ENCODE results near the gene GPRC5B.

Gene GPRC5B

GRCh38 chr16:19842426-19843157 is 42.1 kb downstream of the GPRC5B start:
- no peak for DNase-seq

DNA sequence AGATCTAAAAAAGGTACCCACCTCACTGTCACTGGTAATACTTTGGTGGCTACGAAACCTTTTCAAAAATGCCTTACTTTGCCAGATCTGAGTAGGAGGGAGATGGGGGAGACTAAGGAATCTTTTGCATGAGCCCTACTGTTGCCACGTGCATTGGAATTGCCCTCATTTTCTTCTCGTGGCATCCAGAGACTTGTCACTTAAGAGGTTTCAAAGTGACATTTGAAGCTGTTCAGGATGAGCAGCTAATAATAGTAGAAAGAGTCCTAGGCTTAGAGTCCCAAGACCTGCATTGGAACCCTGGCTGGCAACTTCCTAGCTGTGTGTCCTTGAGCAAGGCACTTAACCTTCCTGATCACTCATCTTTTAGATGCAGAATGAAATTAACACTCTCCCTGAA is 43.5 kb downstream of the GPRC5B start:
- no peak for DNase-seq

- no peak for DNase-seq
These were observed 44.0 kb downstream of the GPRC5B start for GRCh38 chr16:19840524-19841110.

GRCh38 chr16:19837984-19838707 is 46.5 kb downstream of the GPRC5B start:
- no peak for DNase-seq

GRCh38 chr16:19837331-19837980 is 47.2 kb downstream of the GPRC5B start:
- DNase-seq: no peak

- no peak for DNase-seq
These were observed 48.7 kb downstream of the GPRC5B start for GRCh38 chr16:19835968-19836421.

GRCh38 chr16:19835196-19835595 is 49.5 kb downstream of the GPRC5B start:
- DNase-seq: no peak

GRCh38 chr16:19833581-19833980 is 51.1 kb downstream of the GPRC5B start:
- DNase-seq: no peak

GRCh38 chr16:19833176-19833575 is 51.5 kb downstream of the GPRC5B start:
- DNase-seq: no peak

DNA sequence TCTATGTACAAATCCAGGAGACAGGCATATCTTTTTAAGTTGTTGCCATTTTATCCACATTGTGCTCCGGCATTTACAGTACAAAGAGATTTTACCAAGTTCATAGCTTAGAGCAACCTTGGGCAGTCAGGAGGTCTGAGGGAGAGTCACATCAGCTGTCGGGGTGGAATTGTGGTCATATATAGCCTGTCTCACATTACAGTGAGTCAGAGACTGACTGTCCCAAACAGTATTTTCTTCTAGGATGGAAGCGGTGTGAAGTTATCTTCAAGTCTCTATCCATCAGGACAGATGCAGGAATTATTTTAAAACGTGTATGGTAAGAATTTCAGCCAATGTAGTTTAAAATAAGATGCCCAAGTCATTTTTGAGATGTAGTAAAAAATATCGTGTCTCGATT is 53.0 kb downstream of the GPRC5B start:
- DNase-seq: no peak

DNA sequence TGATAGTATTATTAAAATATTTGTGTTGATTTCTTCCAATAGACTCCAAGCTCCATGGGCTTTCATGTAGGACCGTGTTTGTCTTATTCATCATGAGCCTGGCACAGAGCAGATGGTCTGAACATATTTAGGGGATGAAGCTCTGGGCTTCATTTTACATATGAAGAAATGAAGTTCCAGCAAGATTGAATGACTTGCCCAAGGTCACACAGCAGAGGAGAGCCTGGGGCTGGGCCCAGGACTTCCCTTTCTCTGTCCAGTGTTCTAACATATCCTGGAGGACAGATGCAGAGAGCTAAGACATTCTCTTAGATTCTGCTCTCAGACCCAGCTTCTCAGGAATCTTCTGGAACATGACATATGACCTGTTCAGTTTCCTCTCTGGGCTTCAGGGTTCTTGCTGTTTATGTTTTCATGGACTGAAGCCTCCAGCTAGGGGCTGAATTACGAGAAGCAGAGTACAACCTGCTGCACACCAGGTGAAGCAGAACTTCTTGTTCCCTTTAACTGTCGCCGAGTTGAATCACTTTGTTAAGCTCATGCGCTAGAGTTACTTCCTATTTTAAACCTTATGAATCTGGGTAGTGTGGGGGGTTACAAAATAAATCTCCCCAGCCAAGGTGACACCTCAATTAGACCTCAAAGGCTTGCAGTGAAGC is 53.6 kb downstream of the GPRC5B start:
- no peak for DNase-seq

DNA sequence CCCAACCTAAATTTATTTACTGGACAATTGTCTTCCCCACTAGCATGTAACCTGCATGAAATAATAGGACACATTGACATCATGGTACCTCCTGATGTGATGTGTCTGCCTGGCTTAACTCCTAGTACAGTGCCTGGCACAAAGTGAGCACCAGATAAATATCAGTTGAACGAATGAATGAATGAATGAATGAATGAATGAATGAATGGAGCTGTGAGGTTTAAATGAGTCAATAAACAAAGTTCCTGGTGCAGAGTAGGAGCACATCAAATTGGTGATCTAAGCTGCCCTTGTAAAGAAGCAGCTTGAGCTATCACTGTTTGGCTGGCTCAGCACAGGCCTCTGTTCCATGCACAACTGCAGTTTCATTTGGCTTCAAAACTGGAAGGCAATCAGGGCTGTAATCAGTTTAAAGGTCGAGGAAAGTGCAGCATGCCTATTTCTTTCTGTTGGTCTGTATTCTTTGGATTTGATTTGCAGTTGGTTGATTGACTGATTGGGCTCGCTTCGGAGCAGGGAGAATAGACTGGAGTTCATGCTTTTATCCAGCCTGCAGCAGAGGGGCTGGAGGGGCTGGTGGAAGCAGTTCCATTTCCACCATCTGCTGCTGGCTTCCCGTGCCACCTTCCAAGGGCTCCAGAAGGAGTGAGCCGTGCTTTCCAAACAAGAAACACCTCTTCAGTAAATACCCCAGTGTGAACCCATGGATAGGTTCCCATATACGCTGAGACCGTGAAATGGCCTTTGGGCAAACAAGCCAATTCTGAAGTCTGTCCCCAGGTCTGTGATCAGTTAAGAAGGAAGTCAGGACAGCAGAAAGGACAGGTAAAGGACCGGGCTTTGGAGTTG is 54.6 kb downstream of the GPRC5B start:
- no peak for DNase-seq

DNA sequence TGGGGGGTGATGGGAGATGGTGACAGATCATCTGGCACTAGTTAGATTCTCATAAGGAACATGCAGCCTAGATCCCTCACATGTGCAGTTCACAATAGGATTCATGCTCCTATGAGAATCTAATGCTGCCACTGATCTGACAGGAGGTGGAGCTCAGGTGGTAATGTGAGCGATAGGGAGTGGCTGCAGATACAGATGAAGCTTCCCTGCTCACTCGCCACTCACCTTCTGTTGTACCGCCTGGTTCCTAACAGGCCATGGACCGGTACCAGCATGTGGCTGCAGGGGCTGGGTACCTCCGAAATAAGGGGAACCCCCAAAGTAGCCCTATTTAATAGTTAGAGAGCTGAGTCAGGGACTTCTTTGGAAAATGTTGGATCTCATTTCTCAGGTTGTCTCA is 60.4 kb downstream of the GPRC5B start:
- DNase-seq: no peak

GRCh38 chr16:19823322-19823721 is 61.3 kb downstream of the GPRC5B start:
- DNase-seq: no peak

DNA sequence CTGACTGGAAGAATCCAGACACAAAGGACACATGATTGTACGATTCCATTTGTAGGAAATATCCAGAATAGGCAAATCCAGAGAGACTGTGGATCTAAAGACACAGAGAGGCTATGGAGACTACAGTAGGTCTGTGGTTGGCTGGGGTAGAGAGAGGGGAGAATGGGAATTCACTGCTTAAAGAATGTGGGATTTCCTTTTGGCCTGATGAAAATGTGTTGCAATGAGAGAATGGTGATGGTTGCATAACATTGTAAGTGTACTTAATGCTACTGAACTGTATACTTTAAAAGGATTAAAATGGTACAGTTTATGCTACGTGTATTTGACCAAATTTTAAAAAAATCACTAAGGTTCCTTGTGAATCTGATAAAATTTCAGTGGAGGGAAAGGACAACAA is 62.1 kb downstream of the GPRC5B start:
- no peak for DNase-seq

DNA sequence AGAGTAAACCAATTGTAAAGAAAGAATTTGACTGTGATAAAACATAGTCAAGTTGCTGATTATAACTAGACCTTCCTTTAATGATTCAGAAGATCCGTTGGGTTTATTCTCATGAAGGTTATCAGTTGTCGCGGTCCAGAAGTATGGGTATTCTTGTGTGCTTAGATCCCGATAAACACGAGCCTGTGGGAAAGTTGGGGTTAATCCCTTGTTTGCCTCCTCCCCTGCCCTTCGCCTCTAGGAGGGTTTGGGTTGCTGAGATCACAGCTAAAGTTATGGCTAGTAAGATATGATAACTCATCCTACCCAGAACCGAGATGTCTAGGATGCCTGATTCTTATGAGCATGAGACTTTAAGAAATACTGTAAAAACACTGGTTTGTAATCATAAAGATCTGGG is 66.8 kb downstream of the GPRC5B start:
- DNase-seq: no peak

- DNase-seq: no peak
These were observed 67.5 kb downstream of the GPRC5B start for GRCh38 chr16:19817122-19817521.

DNA sequence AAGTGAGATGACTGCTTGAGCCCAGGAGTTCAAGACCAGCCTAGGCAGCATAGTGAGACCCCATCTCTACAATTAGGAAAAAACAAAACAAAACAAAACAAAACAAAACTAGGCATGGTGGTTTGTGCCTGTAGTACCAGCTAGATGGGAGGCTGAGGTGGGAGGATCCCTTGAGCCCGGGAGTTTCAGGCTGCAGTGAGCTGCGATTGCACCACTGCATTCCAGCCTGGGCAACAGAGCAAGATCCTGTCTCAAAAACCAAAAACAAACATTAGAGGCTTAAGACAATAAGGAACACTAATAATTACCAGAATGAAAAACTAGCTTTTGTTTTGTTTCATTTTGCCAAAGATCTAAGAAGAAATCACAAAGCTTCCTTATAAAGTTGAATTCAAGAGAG is 69.2 kb downstream of the GPRC5B start:
- no peak for DNase-seq

GRCh38 chr16:19812986-19813385 is 71.7 kb downstream of the GPRC5B start:
- DNase-seq: no peak

- DNase-seq: no peak
These were observed 73.6 kb downstream of the GPRC5B start for GRCh38 chr16:19810817-19811731.

DNA sequence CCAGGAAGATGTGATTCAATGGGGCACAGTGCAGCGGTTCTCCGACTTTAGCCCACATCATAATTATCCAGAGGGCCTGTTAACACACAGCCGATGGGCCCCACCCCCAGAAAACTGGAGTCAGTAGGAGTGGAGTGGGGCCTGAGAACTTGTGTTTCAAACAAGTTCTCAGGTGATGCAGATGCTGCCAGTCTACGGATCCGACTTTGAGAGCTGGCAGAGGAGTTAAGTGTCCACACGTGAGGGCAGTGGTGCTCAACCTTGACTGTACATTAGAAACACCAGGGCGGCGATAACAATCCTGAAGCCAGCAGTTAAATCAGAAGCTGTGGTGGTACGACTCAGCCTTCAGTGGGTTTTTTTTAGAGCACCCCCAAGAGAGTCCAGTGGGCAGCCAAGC is 75.0 kb downstream of the GPRC5B start:
- no peak for DNase-seq

Data from stimulated activated CD4-positive, alpha-beta T cell treated with anti-CD3 and anti-CD28 coated beads, Interleukin-2, amount 100 ng/mL, for 24 hours (primary cell).